ENCODE results near the gene NGFR. TPM values are rescaled to one million over a fixed set of nuclear protein-coding genes. Genes with fewer than 3 reads are reported as not detected.

The NGFR gene
- total RNA-seq, 6 donors from 2014 or later = 1.3 to 2.9 (median 2.2) TPM

- ATAC-seq (ENCODE audit: low FRiP score in 2 of 2) = no peak
- Histone ChIP-seq H3K27ac (no peak overlapping the region), H3K4me3 (no peak overlapping the region), H3K9me3 (no peaks in the 10 kb centered on the region), H3K36me3 (no peaks in the 10 kb centered on the region), H3K4me1 (peaks cover 0 to 5% (median 4%) of the 10 kb centered on the region in 4 donors), H3K27me3 (no peaks in the 10 kb centered on the region)
- no peak for TF ChIP-seq EP300 (IDR thresholded peaks at IDR 0.05)
- TF ChIP-seq POLR2A (IDR thresholded peaks at IDR 0.05) = no peak
- TF ChIP-seq POLR2AphosphoS5 (IDR thresholded peaks at IDR 0.05) = no peak
- TF ChIP-seq CTCF (IDR thresholded peaks at IDR 0.05) = no peak
- DNase-seq = no peak
- WGBS, 2 donors = 84 to 85% methylated on average over 6 of the region's 6 CpGs
Measured at GRCh38 chr17:49522357-49522890, 27.3 kb downstream of the NGFR start.

GRCh38 chr17:49523196-49523595 lies 28.1 kb downstream of the NGFR start:
- ATAC-seq (ENCODE audit: low FRiP score in 2 of 2) (no peak), DNase-seq (no peak)
- no peaks in the 10 kb centered on the region for H3K36me3 ChIP-seq
- peaks cover 0 to 5% (median 4%) of the 10 kb centered on the region in 4 donors for H3K4me1 ChIP-seq
- TF ChIP-seq CTCF (IDR thresholded peaks at IDR 0.05) = no peak
- no peak for TF ChIP-seq POLR2AphosphoS5 (IDR thresholded peaks at IDR 0.05)
- TF ChIP-seq POLR2A (IDR thresholded peaks at IDR 0.05) = no peak
- no peak for TF ChIP-seq EP300 (IDR thresholded peaks at IDR 0.05)
- no peaks in the 10 kb centered on the region for H3K9me3 ChIP-seq
- WGBS, 2 donors = 78 to 87% methylated on average over 5 of the region's 5 CpGs
- H3K27ac ChIP-seq = no peak overlapping the region
- H3K4me3 ChIP-seq = no peak overlapping the region
- H3K27me3 ChIP-seq = no peaks in the 10 kb centered on the region

DNA sequence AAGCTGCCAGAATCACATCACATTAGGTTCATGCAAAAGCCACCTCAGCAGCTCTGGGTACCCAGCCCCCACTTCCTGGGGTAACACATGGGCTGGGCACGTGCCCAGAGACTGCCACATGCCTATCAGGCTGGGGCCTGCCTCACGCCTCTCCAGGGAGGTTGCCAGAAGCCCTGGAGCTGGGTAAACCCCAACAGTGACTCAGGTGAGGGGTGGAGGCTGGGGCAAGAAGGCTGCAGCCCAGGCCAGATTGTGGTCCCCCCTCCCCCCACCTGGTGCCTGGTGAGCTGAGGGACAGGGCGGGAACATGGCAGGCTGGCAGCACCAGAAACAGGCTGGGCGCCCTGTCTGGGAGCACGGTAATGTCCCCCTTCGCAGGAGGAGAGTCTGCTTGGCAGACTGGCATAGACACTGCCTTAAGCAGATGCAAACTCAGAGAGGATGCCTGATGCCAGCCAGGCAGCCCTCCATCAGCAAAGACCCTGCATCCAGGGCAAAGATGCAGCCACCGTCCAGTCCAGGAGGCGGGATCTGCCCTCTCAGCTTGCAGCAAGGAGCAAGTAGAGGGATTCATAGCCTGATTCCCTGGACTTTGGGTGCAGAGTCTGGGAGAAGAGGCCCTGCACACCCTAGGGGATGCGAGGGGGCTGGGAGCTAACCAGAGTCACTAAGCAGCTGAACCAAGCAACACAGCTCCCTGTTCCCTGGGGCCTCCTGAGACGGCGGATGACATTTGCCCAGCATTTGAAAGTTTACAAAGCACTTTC lies 28.8 kb downstream of the NGFR start:
- Histone ChIP-seq H3K4me3 (no peak overlapping the region), H3K27me3 (no peaks in the 10 kb centered on the region), H3K36me3 (no peaks in the 10 kb centered on the region), H3K27ac (no peak overlapping the region), H3K4me1 (peaks cover 0 to 5% (median 4%) of the 10 kb centered on the region in 4 donors), H3K9me3 (no peaks in the 10 kb centered on the region)
- ATAC-seq (ENCODE audit: low FRiP score in 2 of 2) (no peak), DNase-seq (peak in 1 of 2 donors; percentile 28)
- TF ChIP-seq POLR2A (IDR thresholded peaks at IDR 0.05) (no peak), CTCF (IDR thresholded peaks at IDR 0.05) (no peak), EP300 (IDR thresholded peaks at IDR 0.05) (no peak), POLR2AphosphoS5 (IDR thresholded peaks at IDR 0.05) (no peak)
- WGBS, 2 donors = 81 to 91% methylated on average over 3 to 10 of the region's 11 CpGs

GRCh38 chr17:49524473-49525359 lies 29.6 kb downstream of the NGFR start:
- Histone ChIP-seq H3K36me3 (no peaks in the 10 kb centered on the region), H3K27ac (no peak overlapping the region), H3K4me1 (peaks cover 0 to 5% (median 4%) of the 10 kb centered on the region in 4 donors), H3K4me3 (no peak overlapping the region), H3K27me3 (no peaks in the 10 kb centered on the region), H3K9me3 (no peaks in the 10 kb centered on the region)
- ATAC-seq (ENCODE audit: low FRiP score in 2 of 2) (peak in 1 of 2 donors; percentile 13), DNase-seq (no peak)
- 81 to 87% methylated on average over 14 to 16 of the region's 17 CpGs for WGBS, 2 donors
- TF ChIP-seq EP300 (IDR thresholded peaks at IDR 0.05) = no peak
- TF ChIP-seq CTCF (IDR thresholded peaks at IDR 0.05) = no peak
- no peak for TF ChIP-seq POLR2AphosphoS5 (IDR thresholded peaks at IDR 0.05)
- TF ChIP-seq POLR2A (IDR thresholded peaks at IDR 0.05) = no peak
